HepG2 (cell line): ENCODE data around the gene ARHGAP23. TPM values are rescaled to one million over a fixed set of nuclear protein-coding genes. Genes with fewer than 3 reads are reported as not detected.

Experiments used
- ATF7 ChIP-seq, 2 experiments: fragments of 450-650 bp in 1 of 2; sonication (generic) in 1 of 2; formaldehyde crosslinking in 1 of 2; IDR thresholded peaks; 2 replicates each; pipeline versions ENCODE4 v1.4.0 to v1.6.1; 2016 to 2020; ENCODE audit warnings: antibody characterized with exemption in 1 of 2, mild to moderate bottlenecking in 1 of 2, missing genetic modification reagents in 1 of 2
- CEBPB ChIP-seq: IDR thresholded peaks from 2 replicates; pipeline ENCODE4 v1.6.1; 2011; ENCODE audit warnings: low read depth, low read length, improper control_type of control experiment, borderline replicate concordance
- E2F5 ChIP-seq: sonication (generic); formaldehyde crosslinking; conservative IDR thresholded peaks from 2 replicates; pipeline ENCODE4 v1.4.0; 2020; ENCODE audit warnings: missing genetic modification reagents
- FOXM1 ChIP-seq: sonication (generic); formaldehyde crosslinking; IDR thresholded peaks from 2 replicates; pipeline ENCODE4 v1.5.0; 2020; ENCODE audit warnings: missing genetic modification reagents
- HOXA7 ChIP-seq: sonication (generic); formaldehyde crosslinking; IDR thresholded peaks from 2 replicates; pipeline ENCODE4 v1.8.1; 2022; ENCODE audit warnings: mild to moderate bottlenecking, missing genetic modification reagents, moderate library complexity
- IRX3 ChIP-seq: sonication (generic); formaldehyde crosslinking; IDR thresholded peaks from 2 replicates; pipeline ENCODE4 v1.8.1; 2023; ENCODE audit warnings: mild to moderate bottlenecking, low read depth, missing genetic modification reagents, borderline replicate concordance
- NFATC3 ChIP-seq: sonication (generic); formaldehyde crosslinking; IDR thresholded peaks from 2 replicates; pipeline ENCODE4 v1.5.1; 2020; ENCODE audit warnings: mild to moderate bottlenecking, missing genetic modification reagents
- RARG ChIP-seq: sonication (generic); formaldehyde crosslinking; IDR thresholded peaks from 2 replicates; pipeline ENCODE4 v1.4.0; 2020; ENCODE audit warnings: low read depth, mild to moderate bottlenecking, missing genetic modification reagents
- RNF2 ChIP-seq: fragments of 450-650 bp; conservative IDR thresholded peaks from 2 replicates; pipeline ENCODE4 v1.6.1; 2016; ENCODE audit warnings: low read depth
- SAP130 ChIP-seq: IDR thresholded peaks from 2 replicates; pipeline ENCODE4 v1.6.1; 2016; ENCODE audit warnings: low read depth
- THAP11 ChIP-seq: IDR thresholded peaks from 2 replicates; pipeline ENCODE4 v1.6.1; 2016; ENCODE audit warnings: missing biosample characterization, missing genetic modification reagents
- ZFAT ChIP-seq: sonication (generic); formaldehyde crosslinking; conservative IDR thresholded peaks from 2 replicates; pipeline ENCODE4 v1.8.1; 2023; ENCODE audit warnings: missing genetic modification reagents, inconsistent platforms
- ZNF431 ChIP-seq: sonication (generic); formaldehyde crosslinking; IDR thresholded peaks from 2 replicates; pipeline ENCODE4 v1.9.0; 2022; ENCODE audit warnings: missing genetic modification reagents, low read depth, mild to moderate bottlenecking, borderline replicate concordance
- ZNF44 ChIP-seq: sonication (generic); formaldehyde crosslinking; IDR thresholded peaks from 2 replicates; pipeline ENCODE4 v1.5.1; 2020; ENCODE audit warnings: mild to moderate bottlenecking, missing genetic modification reagents
- ZNF749 ChIP-seq: sonication (generic); formaldehyde crosslinking; IDR thresholded peaks from 2 replicates; pipeline ENCODE4 v1.8.0; 2022; ENCODE audit warnings: mild to moderate bottlenecking, missing genetic modification reagents, moderate library complexity, borderline replicate concordance
- ZNF83 ChIP-seq: sonication (generic); formaldehyde crosslinking; IDR thresholded peaks from 2 replicates; pipeline ENCODE4 v1.4.0; 2020; ENCODE audit warnings: missing genetic modification reagents, mild to moderate bottlenecking, borderline replicate concordance
- ZSCAN25 ChIP-seq: sonication (generic); formaldehyde crosslinking; IDR thresholded peaks from 2 replicates; pipeline ENCODE4 v1.8.0; 2022; ENCODE audit warnings: mild to moderate bottlenecking, missing genetic modification reagents
- polyA plus RNA-seq, 8 experiments: library from polyadenylated mRNA; depleted of rRNA in 3 of 8; stranded (reverse) in 7 of 8; unstranded in 1 of 8; fragments of >200 nt; fragmentation: Illumina TruSeq in 4 of 8; extraction: Trizol in 4 of 8; gene quantifications; 2 replicates each; pipeline versions ENCODE4 v1.2.1 to v1.2.3, GENCODE V29; 2011 to 2016; ENCODE audit warnings: low read depth in 4 of 8, missing spikeins in 1 of 8, mixed read lengths in 1 of 8; ENCODE audit not compliant: insufficient read depth in 1 of 8
- total RNA-seq, 5 experiments: library from RNA; depleted of rRNA; stranded (reverse); fragments of >200 nt; fragmentation: Illumina TruSeq; extraction: Trizol; gene quantifications; 2 replicates each; pipeline ENCODE4 v1.2.3, GENCODE V29; 2016; ENCODE audit warnings: low read depth in 1 of 5
- TF ChIP-seq, protein P1 (sequence below): sonication (generic); formaldehyde crosslinking; IDR thresholded peaks from 2 replicates; pipeline ENCODE4 v1.4.0; 2020; ENCODE audit warnings: mild to moderate bottlenecking, missing genetic modification reagents
- TF ChIP-seq, protein P2 (sequence below): sonication (generic); formaldehyde crosslinking; IDR thresholded peaks from 2 replicates; pipeline ENCODE4 v1.9.0; 2021; ENCODE audit warnings: missing genetic modification reagents, mild to moderate bottlenecking, borderline replicate concordance

Gene ARHGAP23
- total and polyA plus RNA-seq, 2 of the 13 experiments (the other 11 are each of a cell fraction or from before 2014, with no cell fraction given), result 0.03 TPM; not detected in 1

GRCh38 chr17:38557836-38558727 lies 129.8 kb downstream of the ARHGAP23 start (continued):
- TF ChIP-seq, protein P1, sequence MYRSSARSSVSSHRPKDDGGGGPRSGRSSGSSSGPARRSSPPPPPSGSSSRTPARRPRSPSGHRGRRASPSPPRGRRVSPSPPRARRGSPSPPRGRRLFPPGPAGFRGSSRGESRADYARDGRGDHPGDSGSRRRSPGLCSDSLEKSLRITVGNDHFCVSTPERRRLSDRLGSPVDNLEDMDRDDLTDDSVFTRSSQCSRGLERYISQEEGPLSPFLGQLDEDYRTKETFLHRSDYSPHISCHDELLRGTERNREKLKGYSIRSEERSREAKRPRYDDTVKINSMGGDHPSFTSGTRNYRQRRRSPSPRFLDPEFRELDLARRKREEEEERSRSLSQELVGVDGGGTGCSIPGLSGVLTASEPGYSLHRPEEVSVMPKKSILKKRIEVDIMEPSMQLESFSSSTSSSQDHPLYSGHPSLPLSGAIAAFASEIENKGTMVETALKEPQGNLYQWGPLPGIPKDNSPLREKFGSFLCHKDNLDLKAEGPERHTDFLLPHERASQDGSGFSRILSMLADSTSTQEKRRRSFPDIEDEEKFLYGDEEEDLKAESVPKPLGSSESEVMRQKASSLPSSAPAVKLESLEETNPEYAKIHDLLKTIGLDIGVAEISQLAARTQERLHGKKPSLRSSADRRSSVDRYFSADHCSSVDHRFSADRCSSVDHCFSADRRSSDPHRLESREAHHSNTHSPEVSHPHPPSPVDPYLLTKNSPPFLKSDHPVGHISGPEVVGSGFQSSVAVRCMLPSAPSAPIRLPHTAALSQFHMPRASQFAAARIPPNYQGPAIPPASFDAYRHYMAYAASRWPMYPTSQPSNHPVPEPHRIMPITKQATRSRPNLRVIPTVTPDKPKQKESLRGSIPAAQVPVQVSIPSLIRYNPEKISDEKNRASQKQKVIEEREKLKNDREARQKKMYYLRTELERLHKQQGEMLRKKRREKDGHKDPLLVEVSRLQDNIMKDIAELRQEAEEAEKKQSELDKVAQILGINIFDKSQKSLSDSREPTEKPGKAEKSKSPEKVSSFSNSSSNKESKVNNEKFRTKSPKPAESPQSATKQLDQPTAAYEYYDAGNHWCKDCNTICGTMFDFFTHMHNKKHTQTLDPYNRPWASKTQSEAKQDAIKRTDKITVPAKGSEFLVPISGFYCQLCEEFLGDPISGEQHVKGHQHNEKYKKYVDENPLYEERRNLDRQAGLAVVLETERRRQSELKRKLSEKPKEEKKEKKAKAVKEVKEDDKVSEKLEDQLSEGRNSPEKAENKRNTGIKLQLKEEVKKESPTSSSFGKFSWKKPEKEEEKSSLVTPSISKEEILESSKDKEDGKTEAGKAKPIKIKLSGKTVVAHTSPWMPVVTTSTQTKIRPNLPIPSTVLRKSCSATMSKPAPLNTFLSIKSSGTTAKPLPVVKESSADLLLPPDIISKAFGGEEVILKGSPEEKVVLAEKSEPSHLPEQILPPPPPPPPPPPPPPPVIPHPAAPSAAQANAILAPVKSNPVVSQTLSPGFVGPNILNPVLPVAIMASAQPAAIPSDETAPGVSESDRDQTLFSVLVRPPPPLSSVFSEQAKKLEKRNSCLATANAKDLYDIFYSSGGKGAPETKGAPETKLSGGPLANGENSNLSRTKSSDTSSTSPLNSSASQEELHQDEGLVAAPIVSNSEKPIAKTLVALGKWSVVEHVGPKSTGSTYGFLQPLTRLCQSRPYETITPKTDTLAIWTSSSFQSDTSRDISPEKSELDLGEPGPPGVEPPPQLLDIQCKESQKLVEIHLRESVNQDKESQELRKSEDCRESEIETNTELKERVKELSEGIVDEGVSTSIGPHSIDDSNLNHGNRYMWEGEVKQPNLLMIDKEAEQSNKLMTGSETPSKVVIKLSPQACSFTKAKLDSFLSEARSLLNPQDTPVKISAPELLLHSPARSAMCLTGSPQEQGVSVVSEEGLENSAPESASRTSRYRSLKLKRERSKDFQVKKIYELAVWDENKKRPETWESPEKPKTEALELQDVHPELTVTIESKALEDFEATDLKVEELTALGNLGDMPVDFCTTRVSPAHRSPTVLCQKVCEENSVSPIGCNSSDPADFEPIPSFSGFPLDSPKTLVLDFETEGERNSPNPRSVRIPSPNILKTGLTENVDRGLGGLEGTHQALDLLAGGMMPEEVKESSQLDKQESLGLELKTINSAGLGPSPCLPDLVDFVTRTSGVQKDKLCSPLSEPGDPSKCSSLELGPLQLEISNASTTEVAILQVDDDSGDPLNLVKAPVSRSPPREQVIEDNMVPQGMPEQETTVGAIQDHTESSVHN, result no peak
- TF ChIP-seq ZNF749 (CRISPR knock-in tag), result 0 out of 2 replicates have a peak, but pooled peaks have one; percentile 4
- no peak for TF ChIP-seq IRX3
- no peak for TF ChIP-seq HOXA7 (CRISPR knock-in tag)
- TF ChIP-seq, protein P2, sequence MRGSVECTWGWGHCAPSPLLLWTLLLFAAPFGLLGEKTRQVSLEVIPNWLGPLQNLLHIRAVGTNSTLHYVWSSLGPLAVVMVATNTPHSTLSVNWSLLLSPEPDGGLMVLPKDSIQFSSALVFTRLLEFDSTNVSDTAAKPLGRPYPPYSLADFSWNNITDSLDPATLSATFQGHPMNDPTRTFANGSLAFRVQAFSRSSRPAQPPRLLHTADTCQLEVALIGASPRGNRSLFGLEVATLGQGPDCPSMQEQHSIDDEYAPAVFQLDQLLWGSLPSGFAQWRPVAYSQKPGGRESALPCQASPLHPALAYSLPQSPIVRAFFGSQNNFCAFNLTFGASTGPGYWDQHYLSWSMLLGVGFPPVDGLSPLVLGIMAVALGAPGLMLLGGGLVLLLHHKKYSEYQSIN (CRISPR knock-in tag), result no peak
- TF ChIP-seq FOXM1 (CRISPR knock-in tag), result no peak
- TF ChIP-seq ATF7 (IDR thresholded peaks at IDR 0.05), result no peak
- TF ChIP-seq ATF7 (CRISPR knock-in tag; IDR thresholded peaks at IDR 0.05), result 0 out of 2 replicates have a peak, but pooled peaks have one; percentile 5
- no peak for TF ChIP-seq NFATC3 (CRISPR knock-in tag)
- no peak; the same call in 1 of the 2 replicates for TF ChIP-seq ZNF44
- TF ChIP-seq SAP130 (CRISPR knock-in tag), result peak; percentile 82
- no peak for TF ChIP-seq ZNF431 (CRISPR knock-in tag)
- TF ChIP-seq RARG (CRISPR knock-in tag), result no peak
- TF ChIP-seq E2F5 (CRISPR knock-in tag), result peak; percentile 86
- peak; percentile 65 for TF ChIP-seq CEBPB
- peak; percentile 77; the same call in 1 of the 2 replicates for TF ChIP-seq ZNF83
- peak; percentile 67; the same call in 1 of the 2 replicates for TF ChIP-seq ZSCAN25 (CRISPR knock-in tag)
- no peak for TF ChIP-seq ZFAT (CRISPR knock-in tag)
- TF ChIP-seq THAP11 (CRISPR knock-in tag), result peak; percentile 70
- TF ChIP-seq RNF2, result no peak
